HepG2 (cell line): ENCODE data around the gene P2RY6. TPM values are rescaled to one million over a fixed set of nuclear protein-coding genes. Genes with fewer than 3 reads are reported as not detected.

Experiments used
- ATAC-seq: fragments of 200-7000 bp; cut with Tn5 transposase; 3 replicates; pipeline ENCODE4 v1.9.1; 2020; ENCODE audit warnings: mild to moderate bottlenecking, moderate library complexity
- BruUV-seq: library from RNA; stranded (reverse); fragments of 400-500 nt; replicated peaks from 2 replicates; lab custom pipeline; 2021; lab: Mats Ljungman, UMichigan
- CTCF ChIA-PET: fragments of 300-600 bp; formaldehyde crosslinking; extraction: SDS; loops from one replicate; lab custom pipeline; 2021; ENCODE audit warnings: low total read pairs, inconsistent platforms, low intra/inter-chr PET ratio; lab: Yijun Ruan, JAX
- POLR2A ChIA-PET: fragments of 350-600 bp; sonication (Branson Sonifier 250); formaldehyde crosslinking; loops from one replicate; lab custom pipeline; 2020; ENCODE audit warnings: antibody characterized with exemption, inconsistent platforms; lab: Yijun Ruan, JAX
- DNase-seq: peaks from one replicate; pipeline ENCODE4 v3.0.0-alpha.2; 2015; ENCODE audit warnings: low spot score
- FAIRE-seq: peaks from 3 replicates; lab custom pipeline; 2011; peaks lifted over from hg19 to GRCh38; lab: Jason Lieb, UNC
- H2AFZ ChIP-seq: one replicate; pipeline ENCODE4 v1.6.1; 2011; ENCODE audit warnings: low read length, inconsistent platforms
- H3K27ac ChIP-seq: fragments of 300-600 bp; 3 replicates; pipeline ENCODE4 v1.8.0; 2011; ENCODE audit warnings: mixed run types, mild to moderate bottlenecking, mixed read lengths, low read length, inconsistent platforms; ENCODE audit not compliant: insufficient read depth; ENCODE audit errors: extremely low read length
- H3K27me3 ChIP-seq, 2 experiments: fragments of 200-600 bp in 1 of 2; 2 replicates in 1 of 2; 3 replicates in 1 of 2; pipeline versions ENCODE4 v1.6.0 to v1.8.0; 2011; ENCODE audit warnings: low read length in 2 of 2, mild to moderate bottlenecking in 2 of 2, moderate library complexity in 2 of 2, inconsistent platforms in 1 of 2; ENCODE audit not compliant: insufficient read depth in 2 of 2, control insufficient read depth in 1 of 2
- H3K36me3 ChIP-seq, 2 experiments: fragments of 200-600 bp in 1 of 2; replicated peaks in 1 of 2; 2 replicates in 1 of 2; 3 replicates in 1 of 2; pipeline versions ENCODE4 v1.5.1 to v1.8.0; 2011; ENCODE audit warnings: low read length in 2 of 2, inconsistent platforms in 1 of 2; ENCODE audit not compliant: insufficient read depth in 2 of 2, control insufficient read depth in 1 of 2
- H3K4me1 ChIP-seq: 2 replicates; pipeline ENCODE4 v1.5.1; 2012; ENCODE audit warnings: low read length, inconsistent platforms; ENCODE audit not compliant: insufficient read depth
- H3K4me2 ChIP-seq: 2 replicates; pipeline ENCODE4 v1.6.0; 2011; ENCODE audit warnings: low read depth, low read length, inconsistent platforms
- H3K4me3 ChIP-seq, 3 experiments: fragments of 200-600 bp in 1 of 3; sonication (generic), shearing (Covaris generic) in 1 of 3; replicated peaks in 1 of 3; 2 replicates each; pipeline ENCODE4 v1.5.1; 2011 to 2016; ENCODE audit warnings: low read length in 3 of 3, inconsistent platforms in 2 of 3, low read depth in 2 of 3, mild to moderate bottlenecking in 2 of 3, control low read depth in 1 of 3, mixed read lengths in 1 of 3; ENCODE audit not compliant: insufficient read depth in 1 of 3
- H3K79me2 ChIP-seq: one replicate; pipeline ENCODE4 v1.6.1; 2011; ENCODE audit warnings: low read length, inconsistent platforms; ENCODE audit not compliant: insufficient read depth
- H3K9ac ChIP-seq: 2 replicates; pipeline ENCODE4 v1.6.0; 2011; ENCODE audit warnings: mild to moderate bottlenecking, low read depth, low read length, inconsistent platforms; ENCODE audit not compliant: insufficient read depth
- H3K9me3 ChIP-seq: 2 replicates; pipeline ENCODE4 v1.5.1; 2012; ENCODE audit warnings: mild to moderate bottlenecking, low read length
- H4K20me1 ChIP-seq: 2 replicates; pipeline ENCODE4 v1.6.0; 2011; ENCODE audit warnings: inconsistent platforms, mild to moderate bottlenecking, low read length, moderate library complexity; ENCODE audit not compliant: insufficient read depth
- ARNT2 ChIP-seq: sonication (generic); formaldehyde crosslinking; IDR thresholded peaks from 2 replicates; pipeline ENCODE4 v1.8.0; 2022; ENCODE audit warnings: mild to moderate bottlenecking, low read depth, missing genetic modification reagents, moderate library complexity
- FOXA3 ChIP-seq: IDR thresholded peaks from 2 replicates; pipeline ENCODE4 v1.6.1; 2016; ENCODE audit warnings: missing genetic modification reagents, missing compliant biosample characterization
- JARID2 ChIP-seq: sonication (generic); formaldehyde crosslinking; IDR thresholded peaks from 2 replicates; pipeline ENCODE4 v1.8.1; 2023; ENCODE audit warnings: missing genetic modification reagents, inconsistent platforms; ENCODE audit not compliant: insufficient replicate concordance
- KAT7 ChIP-seq: IDR thresholded peaks from 2 replicates; pipeline ENCODE4 v1.6.1; 2018; ENCODE audit warnings: borderline replicate concordance, missing compliant biosample characterization
- NFRKB ChIP-seq: fragments of 450-650 bp; IDR thresholded peaks from 2 replicates; pipeline ENCODE4 v1.6.1; 2017
- PHF20 ChIP-seq: sonication (generic); formaldehyde crosslinking; IDR thresholded peaks from 2 replicates; pipeline ENCODE4 v1.5.0; 2020; ENCODE audit warnings: mild to moderate bottlenecking, missing genetic modification reagents
- POLR2G ChIP-seq: fragments of 200-400 bp; formaldehyde crosslinking; IDR thresholded peaks from 2 replicates; pipeline ENCODE4 v1.6.1; 2018; ENCODE audit warnings: mild to moderate bottlenecking, low read depth, low read length, moderate library complexity
- SMARCE1 ChIP-seq: fragments of 450-650 bp; IDR thresholded peaks from 2 replicates; pipeline ENCODE4 v1.6.1; 2017; ENCODE audit warnings: borderline replicate concordance
- SMC3 ChIP-seq: IDR thresholded peaks from 2 replicates; pipeline ENCODE4 v1.6.1; 2011; ENCODE audit warnings: low read length, improper control_type of control experiment
- ZFAT ChIP-seq: sonication (generic); formaldehyde crosslinking; conservative IDR thresholded peaks from 2 replicates; pipeline ENCODE4 v1.8.1; 2023; ENCODE audit warnings: missing genetic modification reagents, inconsistent platforms
- ZFY ChIP-seq: sonication (generic); formaldehyde crosslinking; IDR thresholded peaks from 2 replicates; pipeline ENCODE4 v1.4.0; 2020; ENCODE audit warnings: missing genetic modification reagents
- ZNF180 ChIP-seq: sonication (generic); formaldehyde crosslinking; IDR thresholded peaks from 2 replicates; pipeline ENCODE4 v1.4.0; 2020; ENCODE audit warnings: low read depth, missing genetic modification reagents, borderline replicate concordance
- ZNF225 ChIP-seq: sonication (generic); formaldehyde crosslinking; IDR thresholded peaks from 2 replicates; pipeline ENCODE4 v1.4.0; 2020; ENCODE audit warnings: mild to moderate bottlenecking, missing genetic modification reagents
- ZNF263 ChIP-seq: sonication (generic); formaldehyde crosslinking; IDR thresholded peaks from 2 replicates; pipeline ENCODE4 v1.4.0; 2020; ENCODE audit warnings: missing genetic modification reagents
- ZNF564 ChIP-seq: sonication (generic); formaldehyde crosslinking; IDR thresholded peaks from 2 replicates; pipeline ENCODE4 v1.8.1; 2023; ENCODE audit warnings: mild to moderate bottlenecking, missing genetic modification reagents
- ZNF652 ChIP-seq: IDR thresholded peaks from 2 replicates; pipeline ENCODE4 v1.6.1; 2016; ENCODE audit warnings: low read depth, borderline replicate concordance
- ZNF678 ChIP-seq: sonication (generic); formaldehyde crosslinking; IDR thresholded peaks from 2 replicates; pipeline ENCODE4 v1.4.0; 2020; ENCODE audit warnings: mild to moderate bottlenecking, missing genetic modification reagents
- ZNF879 ChIP-seq: sonication (generic); formaldehyde crosslinking; IDR thresholded peaks from 2 replicates; pipeline ENCODE4 v1.8.1; 2023; ENCODE audit warnings: missing genetic modification reagents
- WGBS: methylation state at CpG from one replicate; pipeline ENCODE4 v1.1.6; 2017; ENCODE audit warnings: low lambda C conversion rate; 5-methylcytosine and 5-hydroxymethylcytosine counted together
- in situ Hi-C: cut with HindIII; loops from 2 replicates; pipeline ENCODE4 v1.10.0; 2017; ENCODE audit warnings: low pct_unique_long_range_greater_than_20kb; ENCODE audit not compliant: extremely low pct_ligation_motif_present
- intact Hi-C: fragments of 100-400 bp; cut with micrococcal nuclease; formaldehyde crosslinking; loops from one replicate; pipeline ENCODE4 v1.10.0; 2022; ENCODE audit not compliant: unreplicated experiment
- polyA plus RNA-seq, 8 experiments: library from polyadenylated mRNA; depleted of rRNA in 3 of 8; stranded (reverse) in 7 of 8; unstranded in 1 of 8; fragments of >200 nt; fragmentation: Illumina TruSeq in 4 of 8; extraction: Trizol in 4 of 8; gene quantifications; 2 replicates each; pipeline versions ENCODE4 v1.2.1 to v1.2.3, GENCODE V29; 2011 to 2016; ENCODE audit warnings: low read depth in 4 of 8, missing spikeins in 1 of 8, mixed read lengths in 1 of 8; ENCODE audit not compliant: insufficient read depth in 1 of 8
- total RNA-seq, 5 experiments: library from RNA; depleted of rRNA; stranded (reverse); fragments of >200 nt; fragmentation: Illumina TruSeq; extraction: Trizol; gene quantifications; 2 replicates each; pipeline ENCODE4 v1.2.3, GENCODE V29; 2016; ENCODE audit warnings: low read depth in 1 of 5
- TF ChIP-seq, protein P1 (sequence below): sonication (generic); formaldehyde crosslinking; conservative IDR thresholded peaks from 2 replicates; pipeline ENCODE4 v1.4.0; 2020; ENCODE audit warnings: missing genetic modification reagents
- TF ChIP-seq, protein P2 (sequence below): sonication (generic); formaldehyde crosslinking; IDR thresholded peaks from 2 replicates; pipeline ENCODE4 v1.9.0; 2022; ENCODE audit warnings: low read depth, missing genetic modification reagents
- TF ChIP-seq, protein P3 (sequence below): IDR thresholded peaks from 2 replicates; pipeline ENCODE4 v1.6.1; 2016; ENCODE audit warnings: mild to moderate bottlenecking

P2RY6 gene
- total and polyA plus RNA-seq, 2 of the 13 experiments (the other 11 are each of a cell fraction or from before 2014, with no cell fraction given): 0.09 to 0.29 TPM

DNA sequence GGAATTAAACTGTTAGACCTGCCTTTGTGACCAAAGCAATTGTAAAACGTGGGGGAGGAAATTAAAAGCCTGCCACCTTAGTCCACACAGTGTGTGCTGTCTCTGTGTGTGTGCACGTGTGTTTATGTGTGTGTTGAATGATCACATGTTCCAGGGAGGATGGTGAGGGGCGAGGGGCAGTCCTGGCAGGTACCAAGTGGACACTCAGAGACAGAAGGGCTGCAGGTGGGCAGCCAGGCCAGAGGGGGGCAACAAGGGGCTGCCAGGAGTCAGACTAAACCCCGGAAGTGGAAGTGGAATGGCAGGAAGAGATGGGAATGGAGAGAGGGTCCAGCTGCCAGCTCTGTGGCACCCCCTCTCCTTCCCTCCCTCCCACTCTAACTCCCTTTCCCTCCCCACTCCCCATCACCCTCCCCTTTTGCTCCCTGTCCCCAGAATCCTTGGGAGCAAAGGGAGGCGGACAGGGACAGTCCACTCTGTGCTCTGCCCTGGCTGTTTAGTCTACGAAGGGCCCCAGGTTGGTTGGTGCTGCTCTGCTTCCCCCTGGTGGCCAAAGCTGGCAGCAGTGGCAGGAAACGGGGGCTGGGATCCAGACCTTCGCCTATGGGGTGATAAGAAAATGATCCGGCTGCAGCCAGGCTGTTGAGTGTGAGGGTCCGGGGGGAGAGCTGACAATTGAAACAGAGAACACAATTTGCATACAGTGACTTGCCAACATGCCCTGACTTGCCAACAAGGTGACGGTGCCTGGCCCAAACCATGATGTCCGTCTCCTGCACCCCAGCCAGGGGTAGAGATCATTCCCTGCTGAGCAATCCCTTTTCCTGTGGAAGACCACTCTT is 29.7 kb upstream of the P2RY6 start:
- Histone ChIP-seq H3K4me3 (peak overlapping the region; percentile 48 to 74 (median 68); a peak in 5 of 6 replicates), H3K36me3 (no peaks in the 10 kb centered on the region), H3K9me3 (no peaks in the 10 kb centered on the region), H3K27me3 (no peaks in the 10 kb centered on the region; a peak in 2 of 5 replicates), H3K9ac (peak overlapping the region; percentile 55), H3K4me1 (peaks cover 27% of the 10 kb centered on the region), H4K20me1 (no peaks in the 10 kb centered on the region), H3K27ac (no peak overlapping the region), H3K4me2 (peak overlapping the region; percentile 60), H3K79me2 (no peaks in the 10 kb centered on the region), H2AFZ (peak overlapping the region; percentile 47)
- CTCF ChIA-PET: interaction anchor here (1.3 to 3.6 kb wide), 4 partner anchors 24 to 60 kb away, joined by 3 to 39 read pairs (median 12); partner anchors contain the start of gene P2RY2
- peak; percentile 76 for DNase-seq
- 13% methylated on average over 11 of the region's 12 CpGs for WGBS
- POLR2A ChIA-PET: interaction anchor here (0.9 kb wide), 1 partner anchor 9 kb away, joined by 3 read pairs; no protein-coding TSS in a partner anchor
- intact Hi-C loops: loop anchor here (1.0 kb wide), 2 partner anchors 47 to 57 kb away; no protein-coding TSS in a partner anchor
- peak; percentile 82 for ATAC-seq
- peak; percentile 69 for FAIRE-seq
- in situ Hi-C loops: loop anchor here (5.0 kb wide), 1 partner anchor 45 kb away; no protein-coding TSS in a partner anchor
- no TSS peak for BruUV-seq
- TF ChIP-seq ZNF180 (CRISPR knock-in tag) (no peak; the same call in 1 of the 2 replicates), ZFAT (CRISPR knock-in tag) (no peak), ZNF879 (no peak), ZNF678 (CRISPR knock-in tag) (no peak), ARNT2 (CRISPR knock-in tag) (0 out of 2 replicates have a peak, but pooled peaks have one; percentile 54), SMC3 (peak; percentile 36), KAT7 (CRISPR knock-in tag) (no peak), ZNF564 (CRISPR knock-in tag) (no peak), FOXA3 (CRISPR knock-in tag) (0 out of 2 replicates have a peak, but pooled peaks have one; percentile 30), ZFY (CRISPR knock-in tag) (peak; percentile 21; the same call in 1 of the 2 replicates), NFRKB (no peak), JARID2 (no peak), PHF20 (CRISPR knock-in tag) (peak; percentile 89), SMARCE1 (no peak), ZNF652 (CRISPR knock-in tag) (no peak), ZNF263 (0 out of 2 replicates have a peak, but pooled peaks have one; percentile 8), ZNF225 (CRISPR knock-in tag) (0 out of 2 replicates have a peak, but pooled peaks have one; percentile 28), POLR2G (peak; percentile 50; the same call in 1 of the 2 replicates)
- TF ChIP-seq, protein P1, sequence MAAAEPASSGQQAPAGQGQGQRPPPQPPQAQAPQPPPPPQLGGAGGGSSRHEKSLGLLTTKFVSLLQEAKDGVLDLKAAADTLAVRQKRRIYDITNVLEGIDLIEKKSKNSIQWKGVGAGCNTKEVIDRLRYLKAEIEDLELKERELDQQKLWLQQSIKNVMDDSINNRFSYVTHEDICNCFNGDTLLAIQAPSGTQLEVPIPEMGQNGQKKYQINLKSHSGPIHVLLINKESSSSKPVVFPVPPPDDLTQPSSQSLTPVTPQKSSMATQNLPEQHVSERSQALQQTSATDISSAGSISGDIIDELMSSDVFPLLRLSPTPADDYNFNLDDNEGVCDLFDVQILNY (CRISPR knock-in tag): no peak
- TF ChIP-seq, protein P2, sequence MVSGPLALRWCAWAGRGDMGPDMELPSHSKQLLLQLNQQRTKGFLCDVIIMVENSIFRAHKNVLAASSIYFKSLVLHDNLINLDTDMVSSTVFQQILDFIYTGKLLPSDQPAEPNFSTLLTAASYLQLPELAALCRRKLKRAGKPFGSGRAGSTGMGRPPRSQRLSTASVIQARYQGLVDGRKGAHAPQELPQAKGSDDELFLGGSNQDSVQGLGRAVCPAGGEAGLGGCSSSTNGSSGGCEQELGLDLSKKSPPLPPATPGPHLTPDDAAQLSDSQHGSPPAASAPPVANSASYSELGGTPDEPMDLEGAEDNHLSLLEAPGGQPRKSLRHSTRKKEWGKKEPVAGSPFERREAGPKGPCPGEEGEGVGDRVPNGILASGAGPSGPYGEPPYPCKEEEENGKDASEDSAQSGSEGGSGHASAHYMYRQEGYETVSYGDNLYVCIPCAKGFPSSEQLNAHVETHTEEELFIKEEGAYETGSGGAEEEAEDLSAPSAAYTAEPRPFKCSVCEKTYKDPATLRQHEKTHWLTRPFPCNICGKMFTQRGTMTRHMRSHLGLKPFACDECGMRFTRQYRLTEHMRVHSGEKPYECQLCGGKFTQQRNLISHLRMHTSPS: peak; percentile 33; the same call in 1 of the 2 replicates
- TF ChIP-seq, protein P3, sequence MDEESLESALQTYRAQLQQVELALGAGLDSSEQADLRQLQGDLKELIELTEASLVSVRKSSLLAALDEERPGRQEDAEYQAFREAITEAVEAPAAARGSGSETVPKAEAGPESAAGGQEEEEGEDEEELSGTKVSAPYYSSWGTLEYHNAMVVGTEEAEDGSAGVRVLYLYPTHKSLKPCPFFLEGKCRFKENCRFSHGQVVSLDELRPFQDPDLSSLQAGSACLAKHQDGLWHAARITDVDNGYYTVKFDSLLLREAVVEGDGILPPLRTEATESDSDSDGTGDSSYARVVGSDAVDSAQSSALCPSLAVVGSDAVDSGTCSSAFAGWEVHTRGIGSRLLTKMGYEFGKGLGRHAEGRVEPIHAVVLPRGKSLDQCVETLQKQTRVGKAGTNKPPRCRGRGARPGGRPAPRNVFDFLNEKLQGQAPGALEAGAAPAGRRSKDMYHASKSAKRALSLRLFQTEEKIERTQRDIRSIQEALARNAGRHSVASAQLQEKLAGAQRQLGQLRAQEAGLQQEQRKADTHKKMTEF (CRISPR knock-in tag): peak; percentile 77; the same call in 1 of the 2 replicates
